Measurements from ENCODE around the gene BMPR1A. TPM values are rescaled to one million over a fixed set of nuclear protein-coding genes. Genes with fewer than 3 reads are reported as not detected.

The BMPR1A gene
- total and polyA plus RNA-seq, 2 of the 13 experiments (the other 11 are each of a cell fraction or from before 2014, with no cell fraction given): 17.8 to 44.2 TPM

DNA sequence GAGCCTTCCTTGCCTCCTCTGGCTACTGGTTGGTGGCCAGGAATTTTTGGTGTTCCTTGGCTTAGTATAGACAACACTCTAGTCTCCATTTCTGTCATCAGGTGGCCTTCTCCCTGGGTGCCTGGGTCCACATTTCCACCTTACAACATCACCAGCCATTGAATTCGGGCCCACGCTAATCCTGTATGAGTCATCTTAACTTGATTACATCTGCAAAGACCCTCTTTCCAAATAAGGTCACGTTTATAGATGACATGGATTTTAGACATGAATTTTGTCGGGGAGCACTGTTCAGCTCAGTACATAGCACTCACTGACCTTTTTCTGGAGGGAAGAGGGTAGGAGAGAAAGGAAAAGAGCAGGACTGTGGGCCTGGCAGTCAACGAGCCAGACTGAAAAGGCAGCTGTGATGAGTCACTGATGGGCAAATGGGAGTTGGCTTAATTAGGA is 161.6 kb downstream of the BMPR1A start (continued):
- TF ChIP-seq, protein P1, sequence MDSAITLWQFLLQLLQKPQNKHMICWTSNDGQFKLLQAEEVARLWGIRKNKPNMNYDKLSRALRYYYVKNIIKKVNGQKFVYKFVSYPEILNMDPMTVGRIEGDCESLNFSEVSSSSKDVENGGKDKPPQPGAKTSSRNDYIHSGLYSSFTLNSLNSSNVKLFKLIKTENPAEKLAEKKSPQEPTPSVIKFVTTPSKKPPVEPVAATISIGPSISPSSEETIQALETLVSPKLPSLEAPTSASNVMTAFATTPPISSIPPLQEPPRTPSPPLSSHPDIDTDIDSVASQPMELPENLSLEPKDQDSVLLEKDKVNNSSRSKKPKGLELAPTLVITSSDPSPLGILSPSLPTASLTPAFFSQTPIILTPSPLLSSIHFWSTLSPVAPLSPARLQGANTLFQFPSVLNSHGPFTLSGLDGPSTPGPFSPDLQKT (CRISPR knock-in tag; IDR thresholded peaks at IDR 0.05; ENCODE audit: borderline replicate concordance): no peak
- TF ChIP-seq PCBP2 (optimal IDR thresholded peaks at IDR 0.05; ENCODE audit: low read depth, low read length, poor library complexity, severe bottlenecking) (no peak), HOXA3 (CRISPR knock-in tag; IDR thresholded peaks at IDR 0.05) (no peak), ZNF781 (CRISPR knock-in tag; IDR thresholded peaks at IDR 0.05; ENCODE audit: borderline replicate concordance, not compliant biosample characterization) (no peak), DPF2 (CRISPR knock-in tag; IDR thresholded peaks at IDR 0.05; ENCODE audit: borderline replicate concordance, low read depth) (no peak), ZNF556 (CRISPR knock-in tag; IDR thresholded peaks at IDR 0.05; ENCODE audit: borderline replicate concordance) (no peak), ZNF282 (IDR thresholded peaks at IDR 0.05; ENCODE audit: partially characterized antibody) (no peak), SSRP1 (CRISPR knock-in tag; IDR thresholded peaks at IDR 0.05) (no peak)
- TF ChIP-seq, protein P2, sequence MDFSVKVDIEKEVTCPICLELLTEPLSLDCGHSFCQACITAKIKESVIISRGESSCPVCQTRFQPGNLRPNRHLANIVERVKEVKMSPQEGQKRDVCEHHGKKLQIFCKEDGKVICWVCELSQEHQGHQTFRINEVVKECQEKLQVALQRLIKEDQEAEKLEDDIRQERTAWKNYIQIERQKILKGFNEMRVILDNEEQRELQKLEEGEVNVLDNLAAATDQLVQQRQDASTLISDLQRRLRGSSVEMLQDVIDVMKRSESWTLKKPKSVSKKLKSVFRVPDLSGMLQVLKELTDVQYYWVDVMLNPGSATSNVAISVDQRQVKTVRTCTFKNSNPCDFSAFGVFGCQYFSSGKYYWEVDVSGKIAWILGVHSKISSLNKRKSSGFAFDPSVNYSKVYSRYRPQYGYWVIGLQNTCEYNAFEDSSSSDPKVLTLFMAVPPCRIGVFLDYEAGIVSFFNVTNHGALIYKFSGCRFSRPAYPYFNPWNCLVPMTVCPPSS (IDR thresholded peaks at IDR 0.05): no peak
- TF ChIP-seq, protein P3, sequence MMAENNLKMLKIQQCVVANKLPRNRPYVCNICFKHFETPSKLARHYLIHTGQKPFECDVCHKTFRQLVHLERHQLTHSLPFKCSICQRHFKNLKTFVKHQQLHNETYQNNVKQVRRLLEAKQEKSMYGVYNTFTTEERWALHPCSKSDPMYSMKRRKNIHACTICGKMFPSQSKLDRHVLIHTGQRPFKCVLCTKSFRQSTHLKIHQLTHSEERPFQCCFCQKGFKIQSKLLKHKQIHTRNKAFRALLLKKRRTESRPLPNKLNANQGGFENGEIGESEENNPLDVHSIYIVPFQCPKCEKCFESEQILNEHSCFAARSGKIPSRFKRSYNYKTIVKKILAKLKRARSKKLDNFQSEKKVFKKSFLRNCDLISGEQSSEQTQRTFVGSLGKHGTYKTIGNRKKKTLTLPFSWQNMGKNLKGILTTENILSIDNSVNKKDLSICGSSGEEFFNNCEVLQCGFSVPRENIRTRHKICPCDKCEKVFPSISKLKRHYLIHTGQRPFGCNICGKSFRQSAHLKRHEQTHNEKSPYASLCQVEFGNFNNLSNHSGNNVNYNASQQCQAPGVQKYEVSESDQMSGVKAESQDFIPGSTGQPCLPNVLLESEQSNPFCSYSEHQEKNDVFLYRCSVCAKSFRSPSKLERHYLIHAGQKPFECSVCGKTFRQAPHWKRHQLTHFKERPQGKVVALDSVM (CRISPR knock-in tag; IDR thresholded peaks at IDR 0.05): no peak

Data from HepG2 (cell line).